Liver (tissue), 2 donors: Measurements from ENCODE around the gene FAM9B.

Experiments
- TF ChIP-seq, protein P1 (sequence below): fragments of 150-350 bp; IDR thresholded peaks from 2 replicates; pipeline ENCODE4 v1.5.1; 2017; ENCODE audit warnings: improper control_type of control experiment, low read depth, low read length; ENCODE audit not compliant: missing input control
- TF ChIP-seq, protein P2 (sequence below): IDR thresholded peaks from 2 replicates; pipeline ENCODE4 v1.6.1; 2016; ENCODE audit warnings: antibody characterized with exemption
- TF ChIP-seq, protein P3 (sequence below): IDR thresholded peaks from 2 replicates; pipeline ENCODE4 v1.6.1; 2016; ENCODE audit warnings: antibody characterized with exemption
- TF ChIP-seq, protein P4 (sequence below): IDR thresholded peaks from 2 replicates; pipeline ENCODE4 v1.6.1; 2016; ENCODE audit warnings: antibody characterized with exemption, mild to moderate bottlenecking
- donor health status: healthy.

DNA sequence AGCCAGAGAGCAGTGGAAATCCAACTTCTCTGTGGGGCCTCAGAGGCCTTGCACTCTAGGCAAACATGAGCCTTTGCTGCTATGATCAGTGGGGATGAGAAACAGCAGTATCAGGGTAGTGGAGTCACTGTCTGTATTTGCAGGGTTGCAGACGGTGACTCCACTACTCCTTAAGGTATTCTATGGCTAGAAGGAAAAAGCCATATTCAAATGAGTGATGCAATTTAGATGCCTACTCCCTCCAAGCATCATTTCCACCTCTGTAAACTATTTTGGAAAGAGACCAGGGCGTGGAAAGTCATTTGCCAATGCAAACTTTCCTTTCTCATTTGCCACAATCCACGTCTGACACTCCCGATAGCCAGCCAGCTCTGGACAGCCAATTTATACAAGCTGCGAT is 35.6 kb upstream of the FAM9B start:
- TF ChIP-seq, protein P1, sequence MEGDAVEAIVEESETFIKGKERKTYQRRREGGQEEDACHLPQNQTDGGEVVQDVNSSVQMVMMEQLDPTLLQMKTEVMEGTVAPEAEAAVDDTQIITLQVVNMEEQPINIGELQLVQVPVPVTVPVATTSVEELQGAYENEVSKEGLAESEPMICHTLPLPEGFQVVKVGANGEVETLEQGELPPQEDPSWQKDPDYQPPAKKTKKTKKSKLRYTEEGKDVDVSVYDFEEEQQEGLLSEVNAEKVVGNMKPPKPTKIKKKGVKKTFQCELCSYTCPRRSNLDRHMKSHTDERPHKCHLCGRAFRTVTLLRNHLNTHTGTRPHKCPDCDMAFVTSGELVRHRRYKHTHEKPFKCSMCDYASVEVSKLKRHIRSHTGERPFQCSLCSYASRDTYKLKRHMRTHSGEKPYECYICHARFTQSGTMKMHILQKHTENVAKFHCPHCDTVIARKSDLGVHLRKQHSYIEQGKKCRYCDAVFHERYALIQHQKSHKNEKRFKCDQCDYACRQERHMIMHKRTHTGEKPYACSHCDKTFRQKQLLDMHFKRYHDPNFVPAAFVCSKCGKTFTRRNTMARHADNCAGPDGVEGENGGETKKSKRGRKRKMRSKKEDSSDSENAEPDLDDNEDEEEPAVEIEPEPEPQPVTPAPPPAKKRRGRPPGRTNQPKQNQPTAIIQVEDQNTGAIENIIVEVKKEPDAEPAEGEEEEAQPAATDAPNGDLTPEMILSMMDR = no peak
- TF ChIP-seq, protein P2, sequence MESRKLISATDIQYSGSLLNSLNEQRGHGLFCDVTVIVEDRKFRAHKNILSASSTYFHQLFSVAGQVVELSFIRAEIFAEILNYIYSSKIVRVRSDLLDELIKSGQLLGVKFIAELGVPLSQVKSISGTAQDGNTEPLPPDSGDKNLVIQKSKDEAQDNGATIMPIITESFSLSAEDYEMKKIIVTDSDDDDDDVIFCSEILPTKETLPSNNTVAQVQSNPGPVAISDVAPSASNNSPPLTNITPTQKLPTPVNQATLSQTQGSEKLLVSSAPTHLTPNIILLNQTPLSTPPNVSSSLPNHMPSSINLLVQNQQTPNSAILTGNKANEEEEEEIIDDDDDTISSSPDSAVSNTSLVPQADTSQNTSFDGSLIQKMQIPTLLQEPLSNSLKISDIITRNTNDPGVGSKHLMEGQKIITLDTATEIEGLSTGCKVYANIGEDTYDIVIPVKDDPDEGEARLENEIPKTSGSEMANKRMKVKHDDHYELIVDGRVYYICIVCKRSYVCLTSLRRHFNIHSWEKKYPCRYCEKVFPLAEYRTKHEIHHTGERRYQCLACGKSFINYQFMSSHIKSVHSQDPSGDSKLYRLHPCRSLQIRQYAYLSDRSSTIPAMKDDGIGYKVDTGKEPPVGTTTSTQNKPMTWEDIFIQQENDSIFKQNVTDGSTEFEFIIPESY = no peak
- TF ChIP-seq, protein P3, sequence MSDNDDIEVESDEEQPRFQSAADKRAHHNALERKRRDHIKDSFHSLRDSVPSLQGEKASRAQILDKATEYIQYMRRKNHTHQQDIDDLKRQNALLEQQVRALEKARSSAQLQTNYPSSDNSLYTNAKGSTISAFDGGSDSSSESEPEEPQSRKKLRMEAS = no peak
- TF ChIP-seq, protein P4, sequence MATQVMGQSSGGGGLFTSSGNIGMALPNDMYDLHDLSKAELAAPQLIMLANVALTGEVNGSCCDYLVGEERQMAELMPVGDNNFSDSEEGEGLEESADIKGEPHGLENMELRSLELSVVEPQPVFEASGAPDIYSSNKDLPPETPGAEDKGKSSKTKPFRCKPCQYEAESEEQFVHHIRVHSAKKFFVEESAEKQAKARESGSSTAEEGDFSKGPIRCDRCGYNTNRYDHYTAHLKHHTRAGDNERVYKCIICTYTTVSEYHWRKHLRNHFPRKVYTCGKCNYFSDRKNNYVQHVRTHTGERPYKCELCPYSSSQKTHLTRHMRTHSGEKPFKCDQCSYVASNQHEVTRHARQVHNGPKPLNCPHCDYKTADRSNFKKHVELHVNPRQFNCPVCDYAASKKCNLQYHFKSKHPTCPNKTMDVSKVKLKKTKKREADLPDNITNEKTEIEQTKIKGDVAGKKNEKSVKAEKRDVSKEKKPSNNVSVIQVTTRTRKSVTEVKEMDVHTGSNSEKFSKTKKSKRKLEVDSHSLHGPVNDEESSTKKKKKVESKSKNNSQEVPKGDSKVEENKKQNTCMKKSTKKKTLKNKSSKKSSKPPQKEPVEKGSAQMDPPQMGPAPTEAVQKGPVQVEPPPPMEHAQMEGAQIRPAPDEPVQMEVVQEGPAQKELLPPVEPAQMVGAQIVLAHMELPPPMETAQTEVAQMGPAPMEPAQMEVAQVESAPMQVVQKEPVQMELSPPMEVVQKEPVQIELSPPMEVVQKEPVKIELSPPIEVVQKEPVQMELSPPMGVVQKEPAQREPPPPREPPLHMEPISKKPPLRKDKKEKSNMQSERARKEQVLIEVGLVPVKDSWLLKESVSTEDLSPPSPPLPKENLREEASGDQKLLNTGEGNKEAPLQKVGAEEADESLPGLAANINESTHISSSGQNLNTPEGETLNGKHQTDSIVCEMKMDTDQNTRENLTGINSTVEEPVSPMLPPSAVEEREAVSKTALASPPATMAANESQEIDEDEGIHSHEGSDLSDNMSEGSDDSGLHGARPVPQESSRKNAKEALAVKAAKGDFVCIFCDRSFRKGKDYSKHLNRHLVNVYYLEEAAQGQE = no peak
